Right renal cortex interstitium (tissue), 3 donors: ENCODE results near the gene JAKMIP1. TPM values are rescaled to one million over a fixed set of nuclear protein-coding genes. Genes with fewer than 3 reads are reported as not detected.

Experiments
- DNase-seq, 3 donors: peaks; one replicate each; pipeline ENCODE4 v3.0.0-alpha.2; 2013; ENCODE audit warnings: low read depth in 3 of 3, low spot score in 2 of 3
- polyA plus RNA-seq, 3 donors: library from polyadenylated mRNA; unstranded; fragments of 120-200 nt; gene quantifications; one replicate each; pipeline ENCODE4 v1.2.1, GENCODE V29; 2013; ENCODE audit not compliant: insufficient read length in 3 of 3

Gene JAKMIP1
- polyA plus RNA-seq, 3 donors = 0.10 to 0.12 (median 0.10) TPM

DNA sequence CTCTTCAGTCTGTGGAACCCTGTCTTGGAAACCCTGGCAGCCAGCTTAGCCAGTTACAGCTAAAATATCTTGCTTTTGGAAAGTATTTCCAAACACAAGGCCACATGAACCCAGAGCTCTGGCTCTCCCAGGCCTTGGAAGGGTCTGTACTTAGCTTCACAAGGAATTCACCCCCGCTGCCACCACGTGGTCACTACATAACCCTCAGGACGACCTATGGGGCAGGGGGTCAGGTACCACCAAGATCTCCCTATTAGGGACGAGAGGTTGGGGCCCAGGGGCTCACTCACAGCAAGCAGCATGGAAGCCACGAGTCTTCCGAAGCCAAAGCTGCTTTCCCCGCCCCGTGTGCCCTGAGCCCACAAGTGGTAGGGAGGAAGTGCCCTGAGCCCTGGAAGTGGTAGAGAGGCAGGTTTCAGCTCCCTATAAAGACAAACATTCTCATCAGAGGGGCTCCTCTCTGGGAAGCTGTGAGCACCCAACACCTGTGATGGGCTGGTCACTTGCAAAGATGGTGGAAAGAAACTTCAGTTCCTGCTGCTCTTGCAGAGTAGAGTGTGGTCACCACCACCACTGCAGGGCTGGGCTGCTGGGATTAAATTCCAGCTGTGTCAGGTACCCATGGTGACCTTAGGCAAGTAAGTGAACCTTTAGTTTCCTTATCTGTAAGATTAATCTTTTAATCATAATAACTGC lies 4.7 kb upstream of the JAKMIP1 start:
- DNase-seq = no peak

DNA sequence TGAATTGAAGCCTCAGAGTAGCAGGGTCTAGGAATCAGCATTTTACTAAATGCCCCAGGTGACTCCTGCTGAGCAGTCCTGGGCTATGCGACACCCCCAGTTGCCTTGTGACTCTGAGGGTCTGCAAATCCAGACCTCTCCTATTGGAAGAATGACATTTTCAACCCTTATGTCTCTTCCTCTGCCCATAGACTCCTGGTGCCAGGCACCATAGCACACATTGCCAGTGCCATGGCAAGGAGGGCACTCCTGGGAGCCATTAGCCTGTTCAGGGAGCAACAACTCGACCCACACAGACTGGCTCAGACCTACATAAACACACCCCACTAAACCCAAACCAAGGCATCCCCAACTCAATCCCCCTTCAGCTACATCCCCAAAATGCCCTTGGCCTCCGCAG lies 3.7 kb upstream of the JAKMIP1 start:
- no peak for DNase-seq

DNA sequence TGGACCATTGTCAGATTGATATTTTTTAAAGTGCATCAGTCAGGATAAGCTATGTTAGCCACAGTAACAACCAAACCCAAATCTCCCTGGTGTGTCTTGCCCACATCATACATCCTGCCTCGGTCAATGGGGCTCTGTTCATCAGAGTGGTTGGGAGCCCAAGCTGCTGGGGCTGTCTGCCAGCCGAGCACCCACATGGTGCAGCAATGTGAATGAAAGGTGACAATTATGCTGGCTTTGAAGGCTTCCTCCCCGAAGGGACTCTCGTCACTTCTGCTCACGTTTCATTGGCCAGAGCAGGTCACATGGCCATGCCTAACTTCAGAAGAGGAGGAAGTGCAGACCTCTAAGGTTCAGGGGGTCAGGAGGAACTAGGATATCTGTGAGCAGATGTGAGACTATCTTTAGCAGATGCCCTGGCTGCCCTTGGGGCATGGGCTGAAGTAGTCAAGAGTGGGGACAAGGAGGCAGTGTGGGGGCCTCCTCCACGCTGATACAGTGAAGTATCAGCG lies 1.3 kb upstream of the JAKMIP1 start:
- DNase-seq = no peak

DNA sequence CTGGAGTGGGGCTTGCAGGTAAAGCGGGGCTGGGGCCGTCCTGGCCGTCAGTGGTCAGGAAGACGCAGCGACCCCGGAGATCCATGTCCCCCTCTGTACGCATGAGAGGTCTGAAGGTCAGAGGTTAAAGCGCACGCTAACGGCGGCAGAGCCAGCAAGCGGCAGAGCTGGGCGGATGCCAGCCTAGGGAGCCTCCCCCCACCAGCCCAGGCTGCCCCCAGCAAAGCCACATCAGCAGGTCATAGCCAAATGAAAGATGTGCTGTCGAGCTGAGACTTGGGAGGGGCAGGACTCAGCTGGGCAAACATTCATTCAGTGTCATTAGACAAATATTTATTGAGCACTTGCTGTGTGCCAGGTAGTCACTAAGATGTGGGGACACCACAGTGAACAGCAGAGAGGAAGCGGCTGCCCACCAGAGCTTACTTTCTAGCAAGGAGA lies 593 bp upstream of the JAKMIP1 start:
- no peak for DNase-seq

DNA sequence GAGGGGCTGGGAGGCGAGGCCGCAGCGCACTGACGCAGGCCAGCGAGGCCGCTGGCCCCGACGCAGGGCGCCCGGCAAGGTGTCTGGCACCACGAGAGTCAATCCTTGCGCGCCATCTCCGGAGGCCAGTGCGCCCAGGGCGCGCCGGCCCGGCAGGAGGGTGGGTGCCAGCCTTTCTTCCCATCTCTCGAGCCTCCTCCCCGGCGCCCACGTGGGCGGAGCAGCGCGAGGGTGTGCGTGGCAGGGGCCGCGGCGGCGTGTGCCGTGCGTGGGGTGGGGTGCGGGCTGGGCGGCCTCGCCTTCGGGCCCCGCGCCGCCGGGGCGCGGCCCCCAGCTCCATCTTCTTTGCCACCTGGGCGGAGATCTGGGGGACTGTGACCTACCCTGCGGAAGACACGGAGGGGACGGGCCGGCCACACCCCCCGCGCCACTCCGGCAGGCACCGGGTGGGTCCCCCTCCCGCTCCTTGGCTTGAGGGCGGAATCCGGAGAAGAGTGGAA lies 877 bp downstream of the JAKMIP1 start:
- DNase-seq = no peak

DNA sequence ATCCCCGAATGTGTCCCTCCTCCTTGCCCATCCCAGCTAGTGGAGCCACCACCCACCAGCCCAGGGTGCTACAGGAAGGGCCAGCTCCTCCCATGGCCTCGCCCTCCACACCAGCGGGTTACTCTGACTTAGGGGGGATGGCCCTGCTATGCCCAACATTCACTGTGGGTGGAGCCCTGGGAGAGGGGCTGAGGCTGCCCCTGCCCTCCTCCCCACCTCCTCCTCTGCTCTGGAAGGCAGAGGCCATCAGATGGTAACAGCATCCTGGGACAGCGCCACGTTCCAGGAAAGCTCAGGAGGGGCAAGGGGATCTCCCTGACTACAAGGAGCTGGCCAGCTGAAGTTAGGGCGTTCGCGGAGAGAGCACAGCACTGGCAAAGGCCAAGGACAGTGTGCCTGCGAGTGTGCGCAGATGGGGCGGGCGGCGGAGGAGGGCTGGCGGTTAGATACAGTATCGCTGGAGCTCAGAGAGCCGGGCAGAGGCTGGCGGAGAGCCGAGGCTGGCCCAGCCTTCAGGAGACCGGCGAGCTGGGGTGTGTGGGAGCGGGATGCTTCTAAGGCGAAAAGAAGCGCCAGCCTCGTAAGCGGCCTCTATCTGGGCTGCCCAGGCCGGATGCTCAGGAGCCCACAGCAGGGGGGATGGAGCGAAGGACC lies 1.5 kb downstream of the JAKMIP1 start:
- no peak for DNase-seq

DNA sequence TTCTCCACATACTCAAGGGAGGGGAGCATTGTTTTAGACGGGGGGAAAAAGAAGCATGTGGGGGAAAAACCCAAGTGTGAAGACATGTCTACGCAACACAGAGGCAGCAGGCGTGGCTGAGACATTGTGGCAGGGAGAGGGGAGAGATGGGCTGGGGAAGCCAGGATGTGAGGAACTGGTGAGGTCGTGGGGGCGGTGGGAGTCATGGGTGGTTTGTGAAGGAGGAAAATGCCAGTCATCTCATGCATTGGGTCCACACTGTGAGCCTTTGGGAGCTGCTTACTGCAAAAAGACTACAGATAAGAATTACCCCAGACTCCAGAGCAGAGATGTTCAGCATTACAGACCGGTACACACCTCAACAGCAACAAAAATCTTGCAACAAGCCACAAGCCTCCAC lies 2.1 kb downstream of the JAKMIP1 start:
- no peak for DNase-seq

DNA sequence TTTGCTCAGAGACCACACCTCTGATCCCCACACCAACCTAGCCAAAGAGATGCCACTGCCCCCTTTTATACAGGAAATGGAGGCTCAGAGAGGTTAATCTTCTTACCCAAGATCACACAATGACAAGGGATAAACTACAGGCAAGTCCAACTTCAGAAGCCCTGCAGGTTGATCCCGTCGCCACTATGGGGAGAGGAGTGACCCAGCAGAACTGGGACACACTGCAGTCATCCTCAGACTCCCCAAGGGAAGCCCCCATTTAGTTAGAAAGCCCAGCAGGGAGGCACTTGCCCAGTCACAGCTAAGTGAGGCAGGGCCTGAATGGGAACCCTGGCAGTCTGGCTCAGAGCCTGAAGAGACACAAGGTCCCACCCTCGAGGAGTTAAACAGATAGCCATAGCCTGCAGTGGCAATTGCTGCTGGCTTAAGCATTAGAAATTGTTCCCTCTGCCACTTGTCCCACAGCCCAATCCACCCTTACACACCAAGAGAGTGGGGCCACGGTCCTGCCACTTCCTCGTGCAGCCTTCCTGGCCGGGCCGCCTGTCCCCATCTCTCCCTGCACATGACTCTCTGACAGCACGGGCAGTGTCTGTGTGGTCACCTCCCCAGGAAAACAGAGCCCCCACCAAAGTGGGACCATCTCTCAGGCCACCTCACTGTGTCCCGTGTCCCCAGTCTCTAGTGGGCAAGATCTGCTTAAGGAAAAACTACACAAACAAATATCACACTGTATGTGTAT lies 2.7 kb downstream of the JAKMIP1 start:
- no peak for DNase-seq

DNA sequence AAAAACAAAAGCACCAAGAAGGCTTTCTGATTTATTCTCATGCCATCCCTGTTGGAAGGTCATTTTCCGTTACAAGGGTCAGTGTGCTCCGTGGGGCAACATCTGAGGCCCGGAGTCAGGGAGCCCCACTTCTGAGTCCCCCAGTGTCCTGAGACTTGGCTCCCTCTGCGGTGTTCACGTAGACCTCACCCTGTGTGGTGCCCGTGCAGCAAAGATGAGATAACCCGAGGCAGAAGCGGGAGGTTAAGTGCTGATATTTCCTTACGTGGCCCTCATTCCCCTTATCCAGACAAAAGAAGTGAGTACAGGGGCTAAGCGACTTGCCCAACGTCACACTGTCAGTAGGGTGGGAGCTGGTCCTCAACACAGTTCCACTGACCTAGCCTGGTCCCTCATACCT lies 3.5 kb downstream of the JAKMIP1 start:
- no peak for DNase-seq

DNA sequence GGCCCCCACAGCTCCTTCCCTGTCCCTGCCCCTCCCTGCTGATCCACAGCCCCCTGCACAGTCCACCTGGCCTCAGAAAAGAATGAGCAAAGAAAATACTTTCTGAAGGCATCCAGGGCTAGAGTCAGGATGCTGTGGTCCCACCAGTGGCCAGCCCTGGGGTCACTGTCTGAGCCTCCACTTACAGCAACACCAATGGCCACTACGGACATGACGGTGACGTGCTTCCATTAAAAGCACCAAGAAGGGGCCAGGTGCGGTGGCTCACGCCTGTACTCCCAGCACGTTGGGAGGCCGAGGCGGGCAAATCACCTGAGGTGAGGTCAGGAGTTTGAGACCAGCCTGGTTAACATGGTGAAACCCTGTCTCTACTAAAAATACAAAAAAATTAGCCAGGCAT lies 4.0 kb downstream of the JAKMIP1 start:
- no peak for DNase-seq

DNA sequence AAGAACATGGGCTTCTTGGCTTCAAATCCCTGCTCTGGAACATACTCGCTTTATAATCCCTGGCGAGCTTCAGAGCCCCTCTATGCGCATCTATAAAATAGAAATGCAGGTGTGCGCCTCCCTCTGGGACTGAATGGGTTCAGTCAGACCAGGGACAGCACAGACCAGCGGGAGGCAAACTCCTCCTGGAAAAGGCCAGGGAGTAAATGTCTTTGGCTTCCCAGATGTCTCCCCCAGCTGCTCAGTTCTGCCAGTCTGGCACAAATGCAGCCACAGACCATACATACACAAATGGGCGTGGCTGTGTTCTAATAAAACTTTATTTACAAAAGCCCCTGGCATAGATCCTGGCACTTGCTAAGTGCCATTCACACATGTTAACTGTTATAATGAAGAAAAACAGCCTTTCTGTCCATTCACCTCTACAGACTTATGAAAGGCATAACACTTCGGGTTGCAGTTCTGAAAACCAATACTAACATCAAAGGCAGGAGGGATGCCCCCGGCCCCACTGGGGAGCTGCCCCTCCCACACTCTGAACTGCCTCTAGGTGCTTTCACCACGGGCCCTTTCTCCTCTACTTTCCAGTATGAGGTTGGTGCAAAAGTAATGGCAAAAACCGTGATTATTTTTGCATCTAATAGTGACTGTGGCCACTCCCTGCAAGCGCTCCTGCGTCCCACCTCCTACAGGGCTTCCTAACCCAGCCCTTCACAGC lies 4.6 kb downstream of the JAKMIP1 start:
- DNase-seq = no peak

DNA sequence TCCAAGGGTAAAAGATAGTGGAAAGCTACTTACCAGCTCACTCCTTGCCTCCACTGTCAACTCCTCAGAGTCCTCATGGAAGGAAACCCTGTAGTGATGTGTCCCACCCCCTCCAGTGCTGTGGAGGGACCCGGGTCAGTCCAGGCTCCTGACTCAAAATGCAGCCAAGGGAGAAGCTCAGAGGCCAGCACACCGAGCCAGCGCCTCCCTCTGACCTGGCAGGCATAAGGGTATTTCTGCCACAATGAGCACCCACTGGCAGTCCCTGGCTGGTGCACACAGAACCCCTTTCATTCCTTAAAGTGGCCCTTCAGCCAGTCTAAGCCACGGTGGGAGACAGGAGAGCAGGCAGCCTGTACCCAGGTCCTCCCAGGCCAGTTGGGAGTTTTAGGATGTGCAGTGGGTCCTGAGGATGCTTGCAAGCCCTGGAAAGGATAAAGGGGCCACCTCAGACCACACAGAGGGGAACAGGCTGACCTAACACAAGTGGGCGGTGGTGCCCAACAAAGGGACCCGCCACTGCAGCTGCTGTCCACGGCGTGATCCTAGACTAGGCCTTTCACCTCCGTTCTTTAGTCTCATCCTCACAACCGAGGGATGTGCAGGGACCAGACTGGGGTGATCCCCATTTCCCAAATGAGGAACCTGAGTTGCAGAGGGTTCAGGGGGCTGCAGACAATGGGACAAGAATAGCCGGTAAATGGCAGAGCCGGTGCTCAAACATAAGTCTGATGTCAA lies 5.7 kb downstream of the JAKMIP1 start:
- DNase-seq = no peak

DNA sequence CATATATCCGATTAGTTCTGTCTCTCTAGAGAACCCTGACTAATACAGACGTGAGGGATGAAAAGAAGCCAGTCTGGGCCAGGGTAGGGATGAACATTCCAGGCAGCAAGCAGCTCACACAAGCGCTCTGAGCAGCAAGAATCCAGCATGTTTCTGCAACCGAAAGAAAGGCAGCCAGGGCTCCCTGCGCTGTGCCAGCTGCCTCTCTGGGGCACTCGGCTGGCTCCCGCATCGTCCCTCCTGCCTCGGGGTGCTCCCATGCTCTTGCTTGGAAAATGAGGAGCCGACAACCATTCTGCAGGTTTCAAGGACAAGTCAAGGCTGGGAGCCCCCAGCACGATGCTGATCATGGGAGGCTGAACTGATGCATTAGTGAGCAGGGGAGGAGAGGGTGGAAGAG lies 7.0 kb downstream of the JAKMIP1 start:
- DNase-seq = no peak

DNA sequence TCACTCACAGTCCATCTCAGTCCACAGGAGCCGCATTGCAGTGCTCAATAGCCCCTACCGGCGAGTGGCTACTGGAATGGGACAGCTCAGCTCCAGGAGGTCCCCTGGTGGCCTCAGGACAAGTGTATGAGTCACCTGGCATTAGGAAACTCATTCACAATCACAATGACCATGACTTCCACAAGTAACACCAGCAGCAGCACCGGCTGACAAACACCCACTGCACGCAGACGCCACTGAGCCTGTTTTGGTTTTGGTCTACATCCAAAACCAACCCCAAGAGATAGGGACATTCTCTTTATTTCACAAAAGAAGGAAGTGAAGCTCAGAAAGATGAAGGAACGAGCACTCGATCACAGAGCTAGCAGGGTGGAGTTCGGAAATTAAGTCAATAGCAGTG lies 8.1 kb downstream of the JAKMIP1 start:
- DNase-seq = no peak

DNA sequence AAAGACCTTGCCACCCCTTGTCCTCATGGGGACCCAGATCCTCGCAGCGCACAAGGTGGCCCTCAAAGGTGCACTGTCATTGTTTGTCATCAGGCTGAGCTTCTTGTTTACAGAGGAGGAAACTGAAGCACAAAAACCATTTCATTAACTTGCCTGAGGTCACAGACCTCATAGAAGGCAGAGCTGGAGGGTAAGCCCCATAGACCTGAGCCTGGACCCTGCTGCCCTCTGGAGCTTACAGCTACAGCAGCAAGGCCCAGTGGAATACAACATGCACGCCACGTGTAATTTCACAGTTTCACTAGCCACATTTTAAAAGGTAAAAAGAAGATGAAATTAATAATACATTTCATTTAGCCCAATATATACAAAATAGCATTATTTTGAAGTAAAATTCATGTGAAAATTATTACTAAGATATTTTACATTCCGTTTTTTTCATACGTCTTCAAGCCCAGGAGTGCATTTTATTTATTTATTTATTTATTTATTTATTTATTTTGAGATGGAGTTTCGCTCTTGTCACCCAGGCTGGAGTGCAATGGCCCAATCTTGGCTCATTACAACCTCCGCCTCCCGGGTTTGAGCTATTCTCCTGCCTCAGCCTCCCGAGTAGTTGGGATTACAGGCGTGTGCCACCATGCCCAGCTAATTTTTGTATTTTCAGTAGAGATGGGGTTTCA lies 8.8 kb downstream of the JAKMIP1 start:
- DNase-seq = no peak

DNA sequence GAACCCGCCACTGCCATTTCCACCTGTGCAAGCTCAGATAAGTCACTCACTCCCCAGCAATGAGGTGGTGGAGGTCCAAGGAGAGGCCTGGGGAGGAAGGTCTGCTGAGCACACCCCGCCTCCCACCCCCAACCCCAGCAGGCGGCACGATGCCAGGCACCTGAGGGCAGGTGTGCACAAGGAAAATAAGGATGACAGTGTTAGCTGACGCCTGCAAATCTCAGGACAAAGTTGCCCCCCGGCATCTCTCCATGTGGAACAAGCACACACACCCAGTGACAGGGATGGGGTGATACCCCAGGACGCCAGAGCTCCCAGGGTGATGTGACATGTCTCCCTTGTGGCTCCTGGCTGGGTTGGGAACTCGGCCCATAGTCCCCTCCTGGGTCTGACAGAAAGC lies 9.9 kb downstream of the JAKMIP1 start:
- DNase-seq = no peak

DNA sequence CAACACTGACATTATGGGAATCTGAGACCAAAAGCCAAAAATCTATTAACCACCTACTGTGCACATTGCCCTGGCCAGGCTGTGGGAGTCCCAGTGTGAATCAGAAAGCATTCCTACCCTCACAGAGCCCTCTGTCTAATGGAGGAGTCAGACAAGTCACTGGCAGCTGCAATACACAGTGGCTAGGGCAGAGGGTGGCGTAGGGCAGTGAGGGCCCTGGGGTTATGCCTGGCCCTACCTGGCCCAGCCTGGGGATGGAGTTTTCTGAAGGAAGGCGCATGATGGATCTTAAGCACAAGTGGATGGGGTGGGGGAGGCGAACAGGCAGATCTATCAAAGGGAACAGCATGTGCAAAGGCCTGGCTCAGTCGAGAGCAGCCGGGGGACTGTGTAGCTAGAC lies 10.8 kb downstream of the JAKMIP1 start:
- DNase-seq = no peak

DNA sequence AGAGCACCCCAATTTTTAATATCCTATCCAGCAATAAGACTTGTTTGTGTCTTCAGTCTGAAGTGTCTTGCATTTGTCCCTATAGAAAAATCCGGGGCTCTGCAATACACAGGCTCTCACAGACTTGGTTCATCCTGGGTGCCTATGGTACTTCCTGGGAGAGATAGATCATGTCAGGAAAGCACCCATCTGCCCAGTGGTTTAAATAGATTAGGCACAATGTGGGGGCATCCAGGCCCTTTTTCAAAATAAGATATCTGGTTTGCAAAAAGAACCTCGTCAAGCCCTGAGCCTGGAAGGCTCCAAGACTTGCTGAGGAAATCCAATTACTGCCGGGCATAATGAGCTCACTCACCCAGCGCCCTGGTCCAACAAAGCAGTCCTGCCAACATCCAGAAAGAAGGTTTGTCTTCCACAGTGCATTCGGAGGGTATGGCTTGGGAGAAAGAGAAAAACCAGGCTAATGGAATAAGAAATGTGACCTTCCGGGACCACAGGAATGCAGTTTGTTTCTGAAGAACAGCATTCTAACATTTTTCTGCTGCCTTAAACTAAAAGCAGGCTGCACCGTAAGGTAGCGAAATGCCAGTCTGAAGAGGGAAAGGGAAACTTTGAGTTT lies 11.6 kb downstream of the JAKMIP1 start:
- no peak for DNase-seq

DNA sequence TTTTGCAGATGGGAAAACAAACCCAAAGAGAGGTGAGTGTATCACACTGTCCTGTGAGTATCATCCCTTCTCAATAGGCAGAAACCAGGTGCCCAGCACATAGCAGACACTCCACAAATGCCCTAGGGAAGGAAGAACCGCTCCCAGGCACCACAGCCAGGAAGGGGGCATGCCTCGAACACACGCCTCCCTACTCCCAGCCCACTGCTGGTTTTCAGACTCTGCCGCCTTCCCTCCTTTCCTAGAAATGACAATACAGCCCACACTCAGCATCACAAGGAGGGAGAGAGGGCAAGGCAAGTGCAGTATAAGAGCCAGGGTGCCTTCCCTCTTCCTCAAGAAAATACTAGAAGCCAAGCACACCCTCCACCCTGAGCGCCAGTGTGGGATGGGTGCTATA lies 16.2 kb downstream of the JAKMIP1 start:
- DNase-seq = no peak
